ENCODE results near the gene RPTN.

- TF ChIP-seq, protein P1, sequence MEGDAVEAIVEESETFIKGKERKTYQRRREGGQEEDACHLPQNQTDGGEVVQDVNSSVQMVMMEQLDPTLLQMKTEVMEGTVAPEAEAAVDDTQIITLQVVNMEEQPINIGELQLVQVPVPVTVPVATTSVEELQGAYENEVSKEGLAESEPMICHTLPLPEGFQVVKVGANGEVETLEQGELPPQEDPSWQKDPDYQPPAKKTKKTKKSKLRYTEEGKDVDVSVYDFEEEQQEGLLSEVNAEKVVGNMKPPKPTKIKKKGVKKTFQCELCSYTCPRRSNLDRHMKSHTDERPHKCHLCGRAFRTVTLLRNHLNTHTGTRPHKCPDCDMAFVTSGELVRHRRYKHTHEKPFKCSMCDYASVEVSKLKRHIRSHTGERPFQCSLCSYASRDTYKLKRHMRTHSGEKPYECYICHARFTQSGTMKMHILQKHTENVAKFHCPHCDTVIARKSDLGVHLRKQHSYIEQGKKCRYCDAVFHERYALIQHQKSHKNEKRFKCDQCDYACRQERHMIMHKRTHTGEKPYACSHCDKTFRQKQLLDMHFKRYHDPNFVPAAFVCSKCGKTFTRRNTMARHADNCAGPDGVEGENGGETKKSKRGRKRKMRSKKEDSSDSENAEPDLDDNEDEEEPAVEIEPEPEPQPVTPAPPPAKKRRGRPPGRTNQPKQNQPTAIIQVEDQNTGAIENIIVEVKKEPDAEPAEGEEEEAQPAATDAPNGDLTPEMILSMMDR (IDR thresholded peaks at IDR 0.05) = no peak
- TF ChIP-seq EP300 (IDR thresholded peaks at IDR 0.05) = no peak
Observed at GRCh38 chr1:152112101-152112884, 46.7 kb downstream of the RPTN start.

Data from ovary (tissue), 3 donors.